Calu3 (cell line): Measurements from ENCODE around the gene PLSCR5. TPM values are rescaled to one million over a fixed set of nuclear protein-coding genes. Genes with fewer than 3 reads are reported as not detected.

Experiments used
- BruUV-seq: library from RNA; stranded (reverse); fragments of 400-500 nt; replicated peaks from 2 replicates; lab custom pipeline; 2021; lab: Mats Ljungman, UMichigan
- CTCF ChIA-PET: fragments of 300-600 bp; sonication (Branson Sonifier 250); formaldehyde crosslinking; loops from one replicate; lab custom pipeline; 2022; ENCODE audit warnings: antibody characterized with exemption; lab: Charles Lee
- DNase-seq: peaks from one replicate; pipeline ENCODE4 v3.0.0; 2022
- H3K27ac Mint-ChIP-seq: one replicate; pipeline ENCODE4 v1.8.0; 2022; ENCODE audit warnings: mixed read lengths; ENCODE audit not compliant: unreplicated experiment
- H3K27me3 Mint-ChIP-seq: one replicate; pipeline ENCODE4 v1.8.0; 2022; ENCODE audit warnings: mixed read lengths; ENCODE audit not compliant: unreplicated experiment
- H3K36me3 Mint-ChIP-seq: one replicate; pipeline ENCODE4 v1.8.0; 2022; ENCODE audit warnings: mild to moderate bottlenecking, moderate library complexity, mixed read lengths; ENCODE audit not compliant: insufficient read depth, unreplicated experiment
- H3K4me1 Mint-ChIP-seq: one replicate; pipeline ENCODE4 v1.8.0; 2022; ENCODE audit warnings: mild to moderate bottlenecking, low read depth, mixed read lengths; ENCODE audit not compliant: unreplicated experiment
- H3K4me3 Mint-ChIP-seq: one replicate; pipeline ENCODE4 v1.8.0; 2022; ENCODE audit warnings: mild to moderate bottlenecking, low read depth, moderate library complexity, mixed read lengths; ENCODE audit not compliant: unreplicated experiment
- H3K9me3 Mint-ChIP-seq: one replicate; pipeline ENCODE4 v1.8.0; 2022; ENCODE audit warnings: low read depth, mixed read lengths; ENCODE audit not compliant: unreplicated experiment
- CTCF ChIP-seq: fragments of 200-600 bp; IDR thresholded peaks from one replicate; pipeline ENCODE4 v1.8.0; 2022; ENCODE audit warnings: antibody characterized with exemption; ENCODE audit not compliant: unreplicated experiment
- intact Hi-C: fragments of 100-400 bp; cut with micrococcal nuclease; formaldehyde crosslinking; loops from one replicate; pipeline ENCODE4 v1.10.0; 2022; ENCODE audit not compliant: unreplicated experiment
- total RNA-seq: library from RNA; stranded (reverse); gene quantifications from 2 replicates; pipeline ENCODE4 v1.2.3, GENCODE V29; 2022

PLSCR5 gene
- total RNA-seq, 1 experiment from 2014 or later: not detected

- Mint-ChIP-seq H3K27ac (no peak overlapping the region), H3K27me3 (no peaks in the 10 kb centered on the region), H3K4me1 (peaks cover 12% of the 10 kb centered on the region), H3K4me3 (no peak overlapping the region), H3K9me3 (no peaks in the 10 kb centered on the region), H3K36me3 (no peaks in the 10 kb centered on the region)
- BruUV-seq: no TSS peak
- CTCF ChIA-PET: no interaction called here
- intact Hi-C loops: no loop called here
- no peak for DNase-seq
- TF ChIP-seq CTCF: no peak
Measured at GRCh38 chr3:146636881-146637280, 31.7 kb upstream of the PLSCR5 start.

- TF ChIP-seq CTCF: no peak
- DNase-seq: no peak
- no TSS peak for BruUV-seq
- CTCF ChIA-PET: interaction anchor here (0.5 to 1.0 kb wide), 2 partner anchors 15 to 39 kb away, joined by 3 to 4 read pairs; no protein-coding TSS in a partner anchor
- no peaks in the 10 kb centered on the region for H3K9me3 Mint-ChIP-seq
- intact Hi-C loops: no loop called here
- no peak overlapping the region for H3K27ac Mint-ChIP-seq
- no peaks in the 10 kb centered on the region for H3K27me3 Mint-ChIP-seq
- H3K4me3 Mint-ChIP-seq: no peak overlapping the region
- peaks cover 19% of the 10 kb centered on the region for H3K4me1 Mint-ChIP-seq
- H3K36me3 Mint-ChIP-seq: no peaks in the 10 kb centered on the region
Measured at GRCh38 chr3:146634346-146634745, 29.2 kb upstream of the PLSCR5 start.

- H3K27me3 Mint-ChIP-seq: no peaks in the 10 kb centered on the region
- TF ChIP-seq CTCF: no peak
- H3K27ac Mint-ChIP-seq: no peak overlapping the region
- no peaks in the 10 kb centered on the region for H3K36me3 Mint-ChIP-seq
- CTCF ChIA-PET: interaction anchor here (1.0 to 1.3 kb wide), 2 partner anchors 12 to 34 kb away, joined by 3 to 4 read pairs; no protein-coding TSS in a partner anchor
- peaks cover 29% of the 10 kb centered on the region for H3K4me1 Mint-ChIP-seq
- no peak overlapping the region for H3K4me3 Mint-ChIP-seq
- intact Hi-C loops: no loop called here
- no TSS peak for BruUV-seq
- no peak for DNase-seq
- H3K9me3 Mint-ChIP-seq: no peaks in the 10 kb centered on the region
Measured at GRCh38 chr3:146628671-146629070, 23.5 kb upstream of the PLSCR5 start.

- DNase-seq: no peak
Measured at GRCh38 chr3:146626403-146627122, 21.4 kb upstream of the PLSCR5 start.

More at GRCh38 chr3:146626403-146627122, 21.4 kb upstream of the PLSCR5 start:
- no peak for TF ChIP-seq CTCF
- Mint-ChIP-seq H3K27me3 (no peaks in the 10 kb centered on the region), H3K4me3 (no peak overlapping the region), H3K9me3 (no peaks in the 10 kb centered on the region), H3K4me1 (peaks cover 14% of the 10 kb centered on the region), H3K36me3 (no peaks in the 10 kb centered on the region), H3K27ac (no peak overlapping the region)
- intact Hi-C loops: no loop called here
- no TSS peak for BruUV-seq
- CTCF ChIA-PET: no interaction called here
